HG03469 (cell line): ENCODE data around the gene ENTPD1.
"Not testable (repeated sequence)": the region's sequence is repeated elsewhere in the genome, so short reads cannot be mapped to it uniquely, and the experiment has no call there.

Experiments
- ATAC-seq: cut with Tn5 transposase; IDR thresholded peaks from one replicate; pipeline ENCODE4 v1.9.1; 2021; ENCODE audit warnings: mild to moderate bottlenecking, moderate library complexity, moderate number of reproducible peaks; ENCODE audit not compliant: unreplicated experiment

ENTPD1 gene, protein sequence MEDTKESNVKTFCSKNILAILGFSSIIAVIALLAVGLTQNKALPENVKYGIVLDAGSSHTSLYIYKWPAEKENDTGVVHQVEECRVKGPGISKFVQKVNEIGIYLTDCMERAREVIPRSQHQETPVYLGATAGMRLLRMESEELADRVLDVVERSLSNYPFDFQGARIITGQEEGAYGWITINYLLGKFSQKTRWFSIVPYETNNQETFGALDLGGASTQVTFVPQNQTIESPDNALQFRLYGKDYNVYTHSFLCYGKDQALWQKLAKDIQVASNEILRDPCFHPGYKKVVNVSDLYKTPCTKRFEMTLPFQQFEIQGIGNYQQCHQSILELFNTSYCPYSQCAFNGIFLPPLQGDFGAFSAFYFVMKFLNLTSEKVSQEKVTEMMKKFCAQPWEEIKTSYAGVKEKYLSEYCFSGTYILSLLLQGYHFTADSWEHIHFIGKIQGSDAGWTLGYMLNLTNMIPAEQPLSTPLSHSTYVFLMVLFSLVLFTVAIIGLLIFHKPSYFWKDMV

DNA sequence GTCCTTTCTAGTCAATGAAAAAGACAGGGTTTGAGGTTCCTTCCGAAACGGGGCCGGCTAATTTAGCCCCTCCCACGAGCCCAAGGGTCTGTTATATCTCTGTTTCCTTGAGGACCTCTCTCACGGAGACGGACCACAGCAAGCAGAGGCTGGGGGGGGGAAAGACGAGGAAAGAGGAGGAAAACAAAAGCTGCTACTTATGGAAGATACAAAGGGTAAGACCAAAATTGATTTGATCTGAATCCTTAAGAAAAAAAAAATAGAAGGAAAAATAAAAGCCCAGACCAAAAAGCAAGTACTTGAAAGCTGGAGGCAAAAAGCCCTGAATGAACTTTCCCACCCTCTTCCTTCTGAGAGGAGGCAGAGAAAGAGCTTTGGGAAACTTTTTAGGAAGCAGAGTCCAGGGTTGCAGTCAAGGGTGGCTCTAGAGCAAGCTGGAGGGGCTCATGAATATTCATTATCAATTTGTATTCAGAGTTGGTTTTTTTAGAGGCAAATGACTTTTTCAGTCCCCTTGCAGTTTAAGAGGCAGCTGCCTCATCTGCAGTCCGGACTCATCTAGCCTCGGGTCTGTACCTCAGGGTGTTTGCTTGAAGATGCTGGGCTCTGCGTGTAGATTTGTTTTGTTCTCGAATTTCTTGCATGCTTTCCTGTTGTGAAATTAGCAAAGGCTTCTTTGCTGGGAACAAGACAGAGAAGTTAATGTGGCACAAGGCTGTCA, at the start of gene ENTPD1:
Gene ENTPD1, plus strand, starts transcription at position 123 of the 721 bp plus-strand sequence. Its CDS starts 77 bp downstream, at position 200.
- no peak for ATAC-seq

DNA sequence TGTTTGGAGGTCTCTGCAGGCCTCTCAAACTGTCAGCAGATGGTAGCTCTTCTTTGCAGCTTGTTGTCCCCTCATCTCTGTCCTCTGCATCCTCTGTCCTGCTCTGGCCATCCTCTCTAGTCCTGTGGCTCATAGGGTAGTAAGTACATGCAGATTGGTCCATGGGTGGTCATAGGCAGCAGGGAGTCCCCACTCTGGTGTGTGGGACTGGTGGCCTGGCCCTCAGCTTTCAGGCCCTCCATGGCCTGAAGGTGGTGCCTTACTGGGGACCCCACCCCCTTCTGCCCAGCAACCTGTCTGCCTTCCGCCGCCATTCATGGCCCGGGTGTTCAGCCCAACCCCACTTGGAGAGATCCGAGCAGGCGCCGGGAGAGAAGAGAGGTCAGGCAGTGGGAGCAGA, 49.4 kb upstream of the ENTPD1 start:
- no peak for ATAC-seq

DNA sequence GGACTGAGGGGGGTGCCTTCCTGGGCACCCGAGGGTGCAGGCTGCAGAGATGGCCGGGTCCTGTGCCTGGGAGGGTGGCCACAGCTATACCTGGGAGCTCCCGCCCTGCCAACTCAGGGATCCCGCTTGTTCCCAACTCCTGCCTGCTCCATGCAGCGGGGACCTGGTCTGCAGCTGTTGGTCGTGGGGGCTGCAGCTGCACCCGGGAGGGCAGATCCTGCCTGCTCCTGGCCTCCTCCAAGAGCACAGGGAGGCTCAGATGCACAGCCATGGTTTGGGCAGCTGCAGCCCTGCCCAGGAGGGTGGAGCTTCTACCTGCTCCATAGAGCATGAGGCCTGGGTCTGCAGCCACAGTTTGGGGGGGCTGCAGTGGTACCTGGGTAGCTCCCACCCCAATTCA, 49.0 kb upstream of the ENTPD1 start:
- ATAC-seq: no peak

DNA sequence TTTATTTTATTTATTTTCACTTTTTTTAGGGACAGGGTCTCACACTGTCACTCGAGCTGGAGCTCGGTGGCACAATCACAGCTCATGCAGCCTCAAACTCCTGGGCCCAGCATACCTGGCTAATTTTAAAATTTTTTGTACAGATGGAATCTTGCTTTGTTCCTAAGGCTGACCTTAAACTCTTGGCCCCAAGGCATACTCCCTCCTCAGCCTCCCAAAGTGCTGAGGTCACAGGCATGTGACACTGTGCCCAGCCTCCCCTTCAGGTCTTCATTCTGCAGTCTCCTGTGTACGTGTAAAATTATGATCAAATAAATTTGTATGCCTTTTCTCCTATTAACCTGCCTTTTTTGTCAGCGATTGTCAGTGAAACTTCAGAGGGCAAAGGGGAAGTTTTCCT, 44.5 kb upstream of the ENTPD1 start:
- no peak for ATAC-seq

DNA sequence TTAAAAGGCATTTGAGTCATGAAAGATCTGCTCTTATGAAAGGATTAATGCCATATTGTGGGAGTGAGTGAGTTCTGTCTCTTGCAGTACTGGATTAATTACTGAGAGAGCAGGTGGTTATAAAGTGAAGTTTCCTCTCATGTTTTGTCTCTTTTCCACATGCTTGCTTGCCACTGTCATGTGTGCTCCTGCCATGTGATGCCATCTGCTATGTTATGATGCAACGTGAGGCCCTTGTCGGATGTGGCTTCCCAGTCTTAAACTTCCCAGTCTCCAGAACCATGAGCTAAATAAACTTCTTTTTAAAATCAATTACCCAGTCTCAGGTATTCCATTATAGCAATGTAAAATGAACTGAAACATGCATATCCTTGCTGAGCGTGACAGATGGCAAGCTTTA, 39.5 kb upstream of the ENTPD1 start:
- no peak for ATAC-seq

DNA sequence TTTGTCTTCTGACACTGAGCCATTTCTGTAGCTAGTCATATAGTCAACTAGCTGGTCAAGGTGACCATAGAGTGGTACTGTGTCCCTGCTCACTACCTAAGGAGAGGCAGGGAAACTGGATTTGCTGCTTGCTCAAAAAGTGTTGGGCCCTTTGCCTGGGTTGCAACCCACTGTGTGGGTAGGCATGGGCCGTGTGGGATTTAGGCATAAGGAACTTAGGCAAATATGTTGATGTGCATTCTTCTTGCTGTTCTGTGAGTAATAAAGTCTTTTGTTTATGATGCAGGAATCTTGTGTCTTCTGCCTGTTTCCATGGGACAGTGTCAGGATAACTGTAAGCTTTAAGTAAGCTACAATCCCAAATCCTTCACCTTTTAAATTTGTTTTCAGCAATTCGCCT, 39.1 kb upstream of the ENTPD1 start:
- ATAC-seq: no peak

DNA sequence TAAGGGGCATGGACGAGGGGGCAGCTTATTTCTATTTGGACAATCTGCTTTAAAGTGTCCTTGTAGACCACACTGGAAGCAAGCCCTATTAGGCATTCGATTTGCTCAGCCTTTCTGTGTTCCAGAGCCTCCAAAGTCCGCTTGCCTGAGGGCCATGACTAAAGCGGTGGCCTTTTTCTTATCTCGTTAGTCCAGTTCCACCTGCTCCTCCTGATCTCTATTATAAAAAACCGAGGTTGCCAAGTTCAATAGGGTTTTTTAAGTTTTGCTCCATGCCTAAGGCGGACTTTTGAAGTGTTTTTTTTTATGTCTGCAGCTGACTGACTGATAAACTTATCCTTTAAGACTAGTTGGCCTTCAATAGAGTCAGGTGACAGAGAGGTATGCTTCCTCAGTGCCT, 35.2 kb upstream of the ENTPD1 start:
- ATAC-seq: not testable (repeated sequence)

DNA sequence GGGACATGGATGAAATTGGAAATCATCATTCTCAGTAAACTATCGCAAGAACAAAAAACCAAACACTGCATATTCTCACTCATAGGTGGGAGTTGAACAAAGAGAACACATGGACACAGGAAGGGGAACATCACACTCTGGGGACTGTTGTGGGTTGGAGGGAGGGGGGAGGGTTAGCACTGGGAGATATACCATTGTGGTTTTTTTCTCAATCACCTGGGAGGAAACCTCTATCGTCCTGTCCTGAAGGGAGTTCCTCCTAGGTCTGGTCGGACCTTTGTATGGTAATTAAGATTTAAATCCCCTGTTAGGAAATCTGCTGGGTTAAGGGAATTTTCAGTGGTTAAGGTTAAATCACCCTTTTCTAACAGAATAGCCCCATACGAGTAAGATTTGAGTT, 33.5 kb upstream of the ENTPD1 start:
- ATAC-seq: not testable (repeated sequence)

DNA sequence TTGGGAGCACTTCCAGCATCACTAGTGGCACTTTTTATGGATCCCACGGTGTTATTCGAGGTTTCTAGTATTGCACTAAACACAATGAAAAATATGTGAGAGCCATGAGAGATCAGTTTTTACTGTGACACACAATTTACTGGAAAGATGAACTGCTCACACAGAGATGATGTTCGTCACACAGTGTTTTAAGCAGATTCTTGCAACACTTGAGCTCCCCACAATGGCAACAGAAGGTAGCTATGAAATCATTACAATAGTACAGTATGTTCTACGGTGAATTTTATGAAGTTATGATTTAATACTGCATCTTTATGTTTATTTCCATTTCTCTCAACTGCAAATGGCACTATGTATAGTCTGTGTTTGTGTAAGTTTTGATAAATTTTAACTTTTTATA, 27.4 kb upstream of the ENTPD1 start:
- no peak for ATAC-seq

DNA sequence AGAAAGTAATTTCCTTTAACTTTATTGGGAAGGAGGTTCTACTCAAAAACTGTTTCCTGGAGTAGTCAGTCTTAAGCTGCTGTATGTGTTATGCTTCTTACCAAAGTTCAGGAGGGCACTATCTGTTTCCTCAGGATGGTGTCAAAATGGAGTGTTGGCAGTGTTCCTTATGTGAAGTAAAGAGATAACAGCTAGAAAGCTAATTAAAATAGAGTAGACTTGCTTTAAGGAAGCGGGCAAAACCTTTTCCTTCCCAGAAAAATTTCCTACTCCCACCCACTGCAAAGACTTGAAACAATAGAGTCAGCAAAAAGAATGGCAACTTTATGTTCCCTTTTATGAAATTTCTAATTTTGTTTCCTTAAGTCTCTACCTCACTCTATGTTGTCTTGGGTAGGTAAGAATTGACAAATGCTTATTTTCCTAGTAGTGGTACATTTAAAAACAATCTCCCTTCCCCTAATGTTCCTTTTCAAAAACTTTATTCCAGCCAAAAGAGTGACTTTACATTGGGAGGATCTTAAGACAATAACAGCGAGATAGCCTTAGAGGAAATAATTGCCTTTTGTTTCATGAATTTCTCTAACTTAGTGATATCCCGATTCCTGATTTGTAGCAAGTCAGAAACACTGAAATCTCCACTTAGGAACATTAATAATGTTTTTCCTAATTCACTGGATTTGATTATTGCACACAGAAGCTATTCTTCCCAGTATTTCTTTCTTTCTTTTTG, 26.5 kb upstream of the ENTPD1 start:
- no peak for ATAC-seq

DNA sequence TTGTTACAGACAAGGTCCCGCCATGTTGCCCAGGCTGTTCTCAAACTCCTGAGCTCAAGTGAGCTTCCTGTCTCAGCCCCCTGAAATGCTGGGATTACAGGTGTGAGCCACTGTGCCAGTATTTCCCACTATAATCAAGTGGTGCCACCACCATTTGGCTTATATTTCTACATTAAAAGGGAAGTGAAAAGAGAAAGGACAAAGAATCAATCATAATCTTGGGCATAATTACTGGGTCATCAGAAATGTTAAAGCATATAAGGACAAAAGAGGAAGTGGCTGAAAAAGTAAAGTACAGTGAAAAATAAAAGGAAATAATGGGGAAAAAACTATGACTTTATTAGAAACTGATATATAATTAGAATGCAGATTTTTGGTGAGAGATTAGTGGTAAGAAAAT, 25.7 kb upstream of the ENTPD1 start:
- no peak for ATAC-seq

DNA sequence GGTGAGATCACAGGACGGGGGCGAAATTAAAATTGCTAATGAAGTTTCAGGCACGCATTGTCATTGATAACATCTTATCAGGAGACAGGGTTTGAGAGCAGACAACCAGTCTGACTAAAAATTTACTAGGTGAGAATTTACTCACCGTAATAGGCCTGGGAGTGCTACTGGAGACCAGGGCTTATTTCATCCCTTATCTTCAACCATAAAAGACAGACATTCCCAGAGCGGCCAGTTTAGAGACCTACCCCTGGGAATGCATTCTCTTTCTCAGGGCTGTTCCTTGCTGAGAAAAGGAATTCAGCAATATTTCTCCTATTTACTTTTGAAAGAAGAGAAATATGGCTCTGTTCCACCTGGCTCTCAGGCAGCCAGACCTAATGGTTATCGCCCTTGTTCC, 23.1 kb upstream of the ENTPD1 start:
- not testable (repeated sequence) for ATAC-seq

DNA sequence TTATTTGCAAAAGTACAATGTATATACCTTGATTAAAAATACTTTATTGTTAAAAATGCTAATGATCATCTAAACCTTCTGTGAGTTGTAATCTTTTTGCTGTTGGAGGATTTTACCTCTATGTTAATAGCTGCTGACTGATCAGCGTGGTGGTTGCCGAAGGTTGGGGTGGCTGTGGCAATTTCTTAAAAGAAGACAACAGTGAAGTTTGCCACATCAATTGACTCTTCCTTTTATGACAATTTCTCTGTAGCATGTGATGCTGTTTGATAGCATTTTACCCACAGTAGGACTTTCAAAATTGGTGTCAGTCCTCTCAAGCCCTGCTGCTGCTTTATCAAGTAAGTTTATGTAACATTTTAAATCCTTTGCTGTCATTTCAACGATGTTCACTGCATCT, 16.9 kb upstream of the ENTPD1 start:
- ATAC-seq: no peak

DNA sequence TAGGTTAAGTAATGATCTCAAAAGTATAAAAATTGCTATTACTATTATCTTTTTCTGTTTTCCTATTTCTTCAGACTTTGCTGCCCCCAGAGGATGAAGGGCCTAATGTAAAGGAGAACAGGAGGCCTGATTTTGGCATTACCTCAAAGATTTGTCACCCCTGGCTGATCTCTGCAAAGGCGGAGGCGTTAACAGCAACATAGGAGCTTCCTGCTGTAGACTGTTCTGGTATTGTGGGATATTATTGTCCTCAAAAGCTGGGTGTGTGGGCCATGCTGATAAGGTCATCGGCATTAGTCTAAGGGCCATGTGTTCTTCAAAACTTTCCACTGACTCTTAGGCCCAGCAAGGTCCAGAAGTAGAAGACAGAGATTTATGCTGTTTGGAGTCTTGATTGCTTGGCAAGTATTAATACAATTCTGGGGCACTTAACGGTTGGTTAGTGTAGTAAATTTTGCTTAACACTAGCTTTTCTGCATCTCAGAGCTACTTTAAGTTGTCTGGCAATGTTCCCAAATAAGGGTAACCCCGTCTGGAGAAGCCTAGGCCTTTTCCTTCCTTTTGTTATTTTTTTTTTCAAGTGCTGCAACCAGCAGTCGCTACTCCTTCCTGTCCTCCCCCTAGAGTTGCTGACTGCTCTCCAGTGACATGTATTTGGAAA, 14.0 kb upstream of the ENTPD1 start:
- peak; percentile 64 for ATAC-seq

DNA sequence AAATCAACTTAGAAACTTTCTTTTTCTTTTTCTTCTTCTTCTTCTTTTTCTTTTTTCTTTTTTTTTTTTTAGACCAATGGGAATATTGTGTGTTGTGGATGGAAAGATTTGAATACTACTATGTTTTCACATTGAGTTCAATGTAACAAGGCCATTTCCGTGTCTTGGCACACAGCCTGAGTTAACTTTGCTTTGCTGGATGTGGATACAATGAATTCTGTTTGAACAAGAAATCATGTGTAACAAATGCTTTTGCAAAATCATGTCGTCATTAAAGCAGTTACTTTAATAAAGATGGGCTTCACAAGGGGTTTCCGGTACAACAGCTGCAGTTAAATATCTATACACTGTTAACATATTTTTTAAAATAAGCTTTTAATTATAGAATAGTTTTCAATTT, 13.5 kb upstream of the ENTPD1 start:
- no peak for ATAC-seq

DNA sequence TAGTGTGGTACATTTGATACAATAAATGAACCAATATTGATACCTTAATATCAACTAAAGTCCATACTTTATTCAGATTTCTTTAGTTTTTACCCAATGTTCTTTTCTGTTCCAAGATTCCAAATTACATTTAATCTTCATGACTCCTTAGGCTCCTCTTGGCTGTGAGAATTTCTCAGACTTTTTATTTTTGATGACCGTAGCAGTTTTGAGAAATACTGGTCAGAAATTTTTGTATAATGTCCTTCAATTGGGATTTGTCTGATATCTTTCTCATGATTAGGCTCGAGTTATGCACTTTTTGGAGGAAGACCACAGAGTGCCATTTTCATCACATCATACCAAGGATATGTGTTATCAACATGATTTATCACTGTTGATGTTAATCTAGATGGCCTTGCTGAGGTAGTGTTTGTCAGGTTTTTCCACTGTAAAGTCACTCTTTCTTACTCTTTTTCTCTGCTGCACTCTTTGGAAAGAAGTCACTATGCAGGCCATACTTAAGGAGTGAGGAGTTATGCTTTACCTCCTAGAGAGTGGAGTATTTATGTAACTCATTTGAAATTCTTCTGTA, 12.9 kb upstream of the ENTPD1 start:
- ATAC-seq: no peak

DNA sequence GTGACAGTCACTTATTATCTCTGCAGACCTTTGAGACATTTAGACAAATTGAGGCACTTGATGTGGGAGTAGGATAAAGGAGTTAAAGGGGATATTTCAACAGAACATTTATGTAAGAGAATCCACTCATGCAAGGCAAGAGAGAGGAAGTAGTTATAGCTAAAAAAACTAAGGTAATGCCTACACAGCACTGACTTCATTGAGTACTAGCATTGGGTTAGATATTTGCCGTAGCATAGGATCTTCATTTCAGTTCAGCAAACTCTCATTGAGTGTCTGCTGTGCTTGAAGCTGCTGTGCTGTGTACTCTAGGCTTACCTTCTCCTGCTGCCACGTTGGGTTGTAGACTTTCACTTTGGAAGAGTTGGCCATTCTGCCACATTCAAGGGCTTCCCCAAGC, 10.5 kb upstream of the ENTPD1 start:
- ATAC-seq: no peak

DNA sequence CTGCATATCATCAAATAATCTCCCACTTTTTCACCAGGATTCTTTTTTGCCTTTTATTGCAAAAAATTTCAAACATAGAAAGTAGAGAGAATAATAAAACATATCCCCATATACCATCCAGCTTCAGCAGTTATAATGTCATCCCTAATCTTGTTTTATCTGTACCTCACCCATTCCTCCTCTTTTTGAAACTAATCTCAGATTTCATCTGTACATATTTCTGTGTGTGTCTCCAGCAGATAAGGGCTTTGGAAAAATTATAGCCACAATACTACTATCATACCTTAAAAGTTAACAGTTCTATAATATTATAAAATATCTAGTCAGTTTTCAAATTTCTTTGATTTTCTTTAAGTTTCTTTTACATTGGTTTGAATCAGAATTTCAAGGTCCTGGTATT, 7.6 kb upstream of the ENTPD1 start:
- no peak for ATAC-seq

DNA sequence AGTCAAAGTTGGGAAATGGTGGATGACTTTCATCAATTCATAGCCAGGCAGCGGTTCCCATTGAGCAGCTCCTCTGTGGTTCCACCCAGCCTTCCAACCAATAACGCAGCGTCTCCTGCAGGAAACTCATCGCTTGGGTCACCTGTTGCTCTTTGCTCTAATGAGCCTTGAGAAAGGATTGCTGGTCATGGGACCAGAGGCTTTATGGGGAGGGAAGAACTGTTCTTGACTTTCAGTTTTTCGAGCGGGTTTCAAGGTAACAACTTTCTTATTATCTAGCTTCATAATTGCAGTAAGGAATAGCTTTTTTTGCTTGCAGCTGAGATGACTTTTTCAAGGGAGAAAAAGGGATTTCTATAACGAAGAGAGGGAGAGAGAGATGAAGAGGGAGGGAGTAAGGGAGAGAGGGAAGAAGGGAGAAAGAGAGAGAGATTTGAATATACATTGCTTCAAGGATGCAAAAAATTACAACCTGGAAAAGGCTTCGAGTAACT, 405 bp upstream of the ENTPD1 start:
- ATAC-seq: no peak
